Panc1 (cell line): ENCODE measurements around the gene COL1A2.

Experiments
- TCF7L2 ChIP-seq: IDR thresholded peaks from 2 replicates; pipeline ENCODE4 v1.6.1; 2011; ENCODE audit warnings: mild to moderate bottlenecking, low read depth, low read length, inconsistent platforms
- TF ChIP-seq, protein P1 (sequence below): fragments of 450-650 bp; IDR thresholded peaks from 2 replicates; pipeline ENCODE4 v1.5.1; 2017; ENCODE audit warnings: mild to moderate bottlenecking
- TF ChIP-seq, protein P2 (sequence below), 2 experiments: IDR thresholded peaks; 2 replicates each; pipeline ENCODE4 v1.6.1; 2011 to 2012; ENCODE audit warnings: low read depth in 2 of 2, control low read depth in 1 of 2, low read length in 1 of 2, mild to moderate bottlenecking in 1 of 2, moderate library complexity in 1 of 2; ENCODE audit not compliant: insufficient read depth in 1 of 2

DNA sequence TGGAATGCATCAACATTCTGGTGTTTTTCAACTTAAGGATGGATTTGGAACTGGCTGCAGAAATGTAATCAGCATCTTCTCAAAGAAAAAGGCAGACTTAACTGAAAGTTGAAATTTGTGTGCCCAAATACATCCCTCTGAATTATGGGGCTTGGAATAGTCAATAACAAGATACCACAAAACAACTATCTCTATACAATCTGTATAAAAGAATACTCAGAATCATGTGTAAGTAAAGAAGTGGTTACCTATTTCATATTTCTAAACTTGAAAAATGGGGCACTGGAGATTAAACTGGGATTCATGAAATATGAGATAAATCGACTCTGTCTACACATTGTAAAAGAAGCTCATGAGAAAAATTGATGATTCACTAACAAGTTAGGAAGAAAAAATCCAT is 6.2 kb upstream of the COL1A2 start:
- TF ChIP-seq, protein P1, sequence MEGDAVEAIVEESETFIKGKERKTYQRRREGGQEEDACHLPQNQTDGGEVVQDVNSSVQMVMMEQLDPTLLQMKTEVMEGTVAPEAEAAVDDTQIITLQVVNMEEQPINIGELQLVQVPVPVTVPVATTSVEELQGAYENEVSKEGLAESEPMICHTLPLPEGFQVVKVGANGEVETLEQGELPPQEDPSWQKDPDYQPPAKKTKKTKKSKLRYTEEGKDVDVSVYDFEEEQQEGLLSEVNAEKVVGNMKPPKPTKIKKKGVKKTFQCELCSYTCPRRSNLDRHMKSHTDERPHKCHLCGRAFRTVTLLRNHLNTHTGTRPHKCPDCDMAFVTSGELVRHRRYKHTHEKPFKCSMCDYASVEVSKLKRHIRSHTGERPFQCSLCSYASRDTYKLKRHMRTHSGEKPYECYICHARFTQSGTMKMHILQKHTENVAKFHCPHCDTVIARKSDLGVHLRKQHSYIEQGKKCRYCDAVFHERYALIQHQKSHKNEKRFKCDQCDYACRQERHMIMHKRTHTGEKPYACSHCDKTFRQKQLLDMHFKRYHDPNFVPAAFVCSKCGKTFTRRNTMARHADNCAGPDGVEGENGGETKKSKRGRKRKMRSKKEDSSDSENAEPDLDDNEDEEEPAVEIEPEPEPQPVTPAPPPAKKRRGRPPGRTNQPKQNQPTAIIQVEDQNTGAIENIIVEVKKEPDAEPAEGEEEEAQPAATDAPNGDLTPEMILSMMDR: no peak
- TF ChIP-seq TCF7L2: no peak
- TF ChIP-seq, protein P2, sequence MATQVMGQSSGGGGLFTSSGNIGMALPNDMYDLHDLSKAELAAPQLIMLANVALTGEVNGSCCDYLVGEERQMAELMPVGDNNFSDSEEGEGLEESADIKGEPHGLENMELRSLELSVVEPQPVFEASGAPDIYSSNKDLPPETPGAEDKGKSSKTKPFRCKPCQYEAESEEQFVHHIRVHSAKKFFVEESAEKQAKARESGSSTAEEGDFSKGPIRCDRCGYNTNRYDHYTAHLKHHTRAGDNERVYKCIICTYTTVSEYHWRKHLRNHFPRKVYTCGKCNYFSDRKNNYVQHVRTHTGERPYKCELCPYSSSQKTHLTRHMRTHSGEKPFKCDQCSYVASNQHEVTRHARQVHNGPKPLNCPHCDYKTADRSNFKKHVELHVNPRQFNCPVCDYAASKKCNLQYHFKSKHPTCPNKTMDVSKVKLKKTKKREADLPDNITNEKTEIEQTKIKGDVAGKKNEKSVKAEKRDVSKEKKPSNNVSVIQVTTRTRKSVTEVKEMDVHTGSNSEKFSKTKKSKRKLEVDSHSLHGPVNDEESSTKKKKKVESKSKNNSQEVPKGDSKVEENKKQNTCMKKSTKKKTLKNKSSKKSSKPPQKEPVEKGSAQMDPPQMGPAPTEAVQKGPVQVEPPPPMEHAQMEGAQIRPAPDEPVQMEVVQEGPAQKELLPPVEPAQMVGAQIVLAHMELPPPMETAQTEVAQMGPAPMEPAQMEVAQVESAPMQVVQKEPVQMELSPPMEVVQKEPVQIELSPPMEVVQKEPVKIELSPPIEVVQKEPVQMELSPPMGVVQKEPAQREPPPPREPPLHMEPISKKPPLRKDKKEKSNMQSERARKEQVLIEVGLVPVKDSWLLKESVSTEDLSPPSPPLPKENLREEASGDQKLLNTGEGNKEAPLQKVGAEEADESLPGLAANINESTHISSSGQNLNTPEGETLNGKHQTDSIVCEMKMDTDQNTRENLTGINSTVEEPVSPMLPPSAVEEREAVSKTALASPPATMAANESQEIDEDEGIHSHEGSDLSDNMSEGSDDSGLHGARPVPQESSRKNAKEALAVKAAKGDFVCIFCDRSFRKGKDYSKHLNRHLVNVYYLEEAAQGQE (IDR thresholded peaks at IDR 0.05; ENCODE audit: insufficient read depth in 1 of 2, low read depth in 2 of 2, low read length in 1 of 2): no peak
